ENCODE measurements around the gene ANKIB1.
A peak's percentile ranks its signal among the peaks of the same experiment; 100 is the strongest.
"Not testable (repeated sequence)": the region's sequence is repeated elsewhere in the genome, so short reads cannot be mapped to it uniquely, and the experiment has no call there.

ANKIB1 gene

DNA sequence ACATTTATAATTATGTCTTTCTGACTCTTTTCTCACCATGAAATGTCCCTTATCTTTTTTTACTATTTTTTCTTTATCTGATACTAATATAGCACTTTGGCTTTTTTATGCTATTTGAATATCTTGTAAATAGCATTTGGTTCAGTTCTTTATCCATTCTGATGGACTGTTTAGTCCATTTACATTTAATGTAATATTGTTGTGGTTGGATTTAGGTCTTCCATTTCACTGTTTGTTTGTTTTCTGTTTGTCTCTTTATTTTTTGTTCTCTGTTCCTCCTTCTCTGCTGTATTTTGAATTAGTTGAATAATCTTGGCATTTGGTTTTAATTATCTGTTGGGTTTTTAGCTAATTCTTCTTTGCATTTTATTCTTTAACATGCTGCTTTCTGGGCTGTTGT lies 89.8 kb downstream of the ANKIB1 start:
- no peak for DNase-seq

DNA sequence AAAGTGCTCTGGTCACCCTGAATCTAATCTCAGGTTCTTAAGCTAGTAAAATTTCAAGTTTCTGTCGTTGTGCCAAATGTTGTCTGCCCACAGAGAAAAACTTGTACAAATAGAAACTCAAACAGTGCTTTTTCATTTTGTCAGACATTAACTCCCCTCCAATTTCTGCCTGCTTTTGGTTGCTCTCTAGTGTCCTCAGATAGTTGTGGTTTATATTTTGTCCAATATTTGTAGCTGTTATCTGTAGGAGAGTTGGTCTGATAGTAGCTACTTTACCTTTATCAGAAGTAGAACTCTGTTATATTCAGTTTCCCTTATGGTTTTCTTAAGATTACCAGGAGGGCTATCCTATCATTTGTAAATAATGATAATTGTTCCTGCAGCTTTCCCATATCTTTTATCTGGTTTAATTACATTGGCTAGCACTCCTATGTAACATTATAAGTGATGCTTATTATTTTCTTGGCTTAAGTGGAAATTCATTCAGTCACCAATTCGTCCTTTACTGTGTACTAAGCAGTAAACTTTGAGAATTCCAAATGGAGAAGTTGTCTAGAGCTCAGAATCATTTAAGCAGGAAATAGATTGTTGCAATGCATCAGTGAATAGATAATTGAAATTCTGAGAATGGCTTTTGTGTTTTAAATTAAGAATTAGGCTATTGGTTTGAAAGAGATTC lies 91.0 kb downstream of the ANKIB1 start:
- no peak for DNase-seq

DNA sequence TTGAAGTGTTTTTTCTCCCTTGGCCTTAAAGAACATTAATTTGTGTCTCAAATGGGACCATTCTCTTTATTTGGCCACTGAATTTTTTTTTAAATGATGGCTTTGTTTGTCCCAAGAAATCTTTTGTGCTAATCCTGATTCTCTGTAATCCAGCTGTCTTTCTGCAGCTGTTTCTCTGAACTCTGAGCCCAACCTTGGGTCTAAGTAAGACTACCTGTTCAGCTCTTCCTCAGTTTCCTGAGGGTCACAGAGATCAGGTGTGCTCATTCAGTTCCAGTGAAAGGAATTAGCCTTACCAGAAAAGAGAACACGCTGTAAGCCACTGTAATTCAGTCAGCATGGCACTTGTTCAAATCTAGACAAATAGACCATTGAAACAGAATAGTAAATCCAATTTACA lies 94.2 kb downstream of the ANKIB1 start:
- DNase-seq = no peak

GRCh38 chr7:92343714-92344113 lies 97.9 kb downstream of the ANKIB1 start:
- DNase-seq = peak; percentile 2

DNA sequence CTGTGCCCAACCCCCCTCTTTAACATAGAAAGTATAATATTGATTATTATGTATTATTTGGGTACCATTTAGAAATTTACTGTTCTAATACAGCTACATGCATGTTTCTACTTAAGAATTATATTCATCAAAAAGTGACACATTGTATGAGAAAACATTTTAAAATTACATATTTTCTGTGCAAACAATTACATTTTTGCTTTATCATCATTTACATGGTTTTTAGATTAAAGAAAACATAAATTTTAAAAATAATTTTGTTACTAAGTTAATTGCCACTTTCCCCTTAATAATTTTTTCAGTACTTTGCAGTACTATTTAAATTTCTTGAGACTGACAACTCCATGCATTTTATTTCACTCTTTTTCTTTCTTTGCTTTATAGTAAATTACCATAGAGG lies 106.2 kb downstream of the ANKIB1 start:
- DNase-seq = no peak

DNA sequence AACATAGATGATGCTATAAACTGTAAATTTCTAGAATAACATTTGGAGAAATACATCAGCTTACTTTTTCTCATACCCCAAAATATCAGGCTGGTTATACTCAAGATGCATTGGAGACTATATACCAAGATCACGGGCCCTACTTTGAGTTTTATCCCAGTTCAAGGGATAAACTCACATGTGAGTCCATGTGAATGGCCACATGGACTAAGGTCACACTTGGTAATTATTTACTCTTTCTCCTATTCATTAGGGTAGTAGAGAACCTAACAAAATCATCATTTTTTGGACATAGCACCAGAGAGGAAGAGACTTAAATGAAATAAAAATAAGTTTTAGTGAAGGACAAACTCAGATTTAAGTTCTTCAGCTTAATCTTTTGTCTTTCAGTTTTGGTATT lies 108.4 kb downstream of the ANKIB1 start:
- no peak for DNase-seq

DNA sequence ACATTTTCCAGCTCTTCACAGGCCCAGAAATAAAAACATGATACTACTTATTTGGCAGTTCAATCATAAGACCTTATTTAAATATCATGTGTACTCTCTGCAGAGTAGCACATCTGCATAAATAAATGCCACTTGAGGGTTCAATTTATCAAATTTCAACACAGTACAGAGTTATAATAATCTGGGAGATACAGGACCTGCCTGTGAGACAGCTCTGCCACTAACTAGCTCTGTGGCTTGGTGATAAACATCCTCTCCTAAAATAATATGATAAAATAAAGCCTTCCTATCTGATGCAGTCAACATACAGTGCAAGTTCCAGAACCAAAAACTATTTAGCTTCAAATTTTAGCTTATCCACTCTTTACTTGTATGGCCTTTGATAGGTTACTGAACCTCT lies 110.6 kb downstream of the ANKIB1 start:
- no peak for DNase-seq

- DNase-seq = no peak
Observed at GRCh38 chr7:92357260-92357659, 111.5 kb downstream of the ANKIB1 start.

- DNase-seq = not testable (repeated sequence)
Observed at GRCh38 chr7:92359179-92359578, 113.4 kb downstream of the ANKIB1 start.

- no peak for DNase-seq
Observed at GRCh38 chr7:92359801-92360200, 114.0 kb downstream of the ANKIB1 start.

GRCh38 chr7:92360387-92360786 lies 114.6 kb downstream of the ANKIB1 start:
- DNase-seq = no peak

GRCh38 chr7:92362131-92362530 lies 116.4 kb downstream of the ANKIB1 start:
- no peak for DNase-seq

DNA sequence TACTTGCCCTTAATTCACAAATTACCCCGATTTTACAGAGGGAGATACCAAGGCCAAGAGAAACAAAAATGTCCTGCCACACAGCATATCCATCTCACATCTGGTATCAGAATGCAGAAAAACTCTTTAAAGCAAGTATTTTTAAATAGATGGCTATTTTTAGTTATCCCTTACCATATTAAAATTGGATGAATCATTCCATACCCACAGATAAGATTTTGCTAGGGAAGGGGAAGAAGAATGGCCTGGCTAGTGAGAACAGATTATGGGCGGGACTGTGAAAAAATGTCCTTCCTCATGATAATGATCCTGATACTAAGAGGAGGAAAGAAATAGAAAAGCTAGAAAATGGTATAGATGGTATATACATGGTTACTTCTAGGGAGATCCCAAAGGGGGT lies 121.0 kb downstream of the ANKIB1 start:
- DNase-seq = no peak

- DNase-seq = no peak
Observed at GRCh38 chr7:92368741-92369140, 123.0 kb downstream of the ANKIB1 start.

DNA sequence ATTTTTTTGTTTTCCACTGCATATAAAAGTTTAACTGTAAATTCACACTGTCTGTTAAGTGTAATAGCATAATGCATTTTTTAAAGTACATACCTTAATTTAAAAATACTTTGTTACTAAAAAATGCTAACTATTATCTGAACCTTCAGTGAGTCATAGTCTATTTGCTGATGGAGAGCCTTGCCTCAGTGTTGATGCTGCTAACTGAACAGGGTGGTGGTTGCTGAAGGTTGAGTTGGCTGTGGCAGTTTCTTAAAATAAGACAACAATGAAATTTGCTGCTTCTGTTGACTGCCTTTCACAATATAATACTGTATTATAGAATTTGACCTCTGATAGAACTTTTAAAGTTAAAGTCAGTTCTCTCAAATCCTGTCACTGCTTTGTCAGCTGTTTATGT lies 129.2 kb downstream of the ANKIB1 start:
- DNase-seq = no peak

DNA sequence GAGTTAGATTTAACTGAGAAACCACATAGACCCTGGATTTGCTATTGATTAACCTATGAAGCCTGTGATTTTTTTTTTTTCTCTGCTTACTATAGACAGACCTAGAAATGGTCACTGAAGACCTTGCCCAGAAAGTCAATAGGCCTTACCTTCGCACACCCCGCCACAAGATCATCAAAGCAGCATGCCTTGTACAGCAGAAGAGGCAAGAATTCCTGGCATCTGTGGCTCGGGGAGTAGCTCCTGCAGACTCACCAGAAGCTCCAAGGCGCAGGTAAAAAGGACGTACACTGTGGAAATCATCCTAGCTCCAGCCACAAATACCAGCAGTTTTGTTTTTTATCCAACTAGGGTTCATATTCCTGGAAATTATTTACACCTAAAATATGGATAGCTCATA lies 145.3 kb downstream of the ANKIB1 start:
- no peak for DNase-seq

- DNase-seq = no peak
Observed at GRCh38 chr7:92397542-92397941, 151.8 kb downstream of the ANKIB1 start.

DNA sequence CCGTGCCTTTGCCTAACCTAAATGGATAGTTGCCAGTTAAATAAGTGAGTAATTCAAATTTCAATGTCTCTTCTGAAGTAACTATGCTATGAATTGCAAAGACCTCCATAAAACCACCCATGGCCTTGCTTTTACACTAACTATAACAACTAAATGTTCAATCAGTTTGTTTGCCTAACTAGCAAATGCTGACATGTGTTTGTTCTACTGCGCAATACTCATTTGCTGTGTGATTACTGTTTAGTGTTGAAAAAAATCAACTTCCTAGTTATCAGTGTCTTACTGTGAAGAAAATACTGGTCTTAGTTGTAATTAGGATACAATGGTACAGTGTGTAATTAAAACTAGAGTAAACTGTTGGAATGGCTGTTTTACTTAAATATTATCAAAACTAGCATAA lies 154.2 kb downstream of the ANKIB1 start:
- no peak for DNase-seq

DNA sequence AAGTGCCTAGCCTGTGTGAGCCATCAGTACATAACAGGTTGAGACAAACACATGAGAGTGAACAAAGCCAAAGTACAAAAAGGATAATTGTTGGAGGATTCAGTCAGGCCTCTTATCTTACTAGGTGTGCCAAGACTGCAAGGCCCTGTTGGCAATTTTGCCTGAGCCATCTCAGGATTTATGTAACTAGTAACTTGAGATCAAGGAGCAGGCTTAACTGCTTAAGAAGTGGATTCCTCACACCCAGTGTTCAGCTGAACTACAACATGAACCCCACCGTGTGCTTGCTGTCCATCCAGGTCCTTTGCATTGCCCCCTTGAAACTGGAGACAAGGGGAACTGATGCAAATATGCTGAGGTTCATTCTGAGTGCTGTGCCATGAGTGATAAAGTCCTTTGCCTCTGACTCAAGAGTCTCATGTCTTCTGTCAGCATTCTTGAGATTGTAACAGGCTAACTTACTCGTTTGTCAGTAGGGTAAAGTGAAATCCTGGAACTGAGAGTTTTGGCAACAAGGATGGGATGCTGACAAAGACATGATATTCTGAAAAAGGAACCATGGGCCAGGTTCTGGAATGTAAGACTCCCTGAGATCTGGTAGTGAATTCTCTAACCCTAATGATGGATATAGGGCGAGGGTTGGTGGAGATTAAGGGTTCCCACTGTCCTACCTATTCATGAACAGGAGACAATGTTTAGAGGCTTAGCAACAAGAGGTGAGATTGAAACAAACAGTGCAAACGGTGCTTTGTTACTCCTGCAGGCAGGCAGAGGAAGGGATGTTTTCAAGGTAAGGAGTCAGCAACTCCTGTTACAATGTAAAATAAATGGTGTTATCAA lies 157.4 kb downstream of the ANKIB1 start:
- DNase-seq = no peak

DNA sequence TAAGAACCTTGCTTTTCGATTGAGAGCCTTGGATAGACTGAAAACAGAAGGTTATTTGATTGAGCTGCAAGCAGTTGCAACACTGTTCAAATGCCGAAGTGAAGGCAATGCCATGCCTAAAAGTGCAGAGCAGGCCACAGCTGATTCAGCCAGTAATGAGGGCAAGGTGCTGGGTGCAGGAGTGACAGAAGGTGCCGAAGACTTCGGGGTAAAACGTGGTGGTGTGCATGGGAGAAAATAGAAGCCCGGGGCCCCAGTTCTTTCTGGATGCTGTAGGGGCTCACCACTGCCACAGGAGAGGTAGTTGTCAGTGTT lies 157.9 kb downstream of the ANKIB1 start:
- DNase-seq = no peak

GRCh38 chr7:92404170-92404614 lies 158.4 kb downstream of the ANKIB1 start:
- no peak for DNase-seq

DNA sequence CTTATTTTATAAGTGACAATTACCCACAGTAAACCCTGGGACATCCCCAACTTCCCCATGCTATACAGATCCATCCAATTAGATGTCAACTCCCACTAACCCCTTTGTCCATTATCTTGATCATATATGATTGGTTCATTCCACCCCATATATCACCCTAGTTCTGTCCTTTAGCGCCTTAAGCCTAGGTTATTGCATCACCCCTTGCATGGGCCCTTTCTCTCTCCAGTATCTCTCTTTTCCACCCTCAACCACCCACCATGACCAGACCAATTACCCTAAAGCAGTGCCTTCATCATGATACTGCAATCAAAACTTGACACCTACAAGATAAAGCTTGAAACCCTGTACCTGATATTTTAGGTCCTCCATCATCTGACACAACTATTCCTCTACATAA lies 163.6 kb downstream of the ANKIB1 start:
- no peak for DNase-seq

DNA sequence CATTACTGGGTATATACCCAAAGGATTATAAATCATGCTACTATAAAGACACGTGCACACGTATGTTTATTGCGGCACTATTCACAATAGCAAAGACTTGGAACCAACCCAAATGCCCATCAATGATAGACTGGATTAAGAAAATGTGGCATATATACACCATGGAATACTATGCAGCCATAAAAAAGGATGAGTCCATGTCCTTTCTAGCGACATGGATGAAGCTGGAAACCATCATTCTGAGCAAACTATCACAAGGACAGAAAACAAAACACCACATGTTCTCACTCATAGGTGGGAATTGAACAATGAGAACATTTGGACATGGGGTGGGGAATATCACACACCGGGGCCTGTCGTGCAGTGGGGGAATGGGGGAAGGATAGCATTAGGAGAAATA lies 164.4 kb downstream of the ANKIB1 start:
- not testable (repeated sequence) for DNase-seq

DNA sequence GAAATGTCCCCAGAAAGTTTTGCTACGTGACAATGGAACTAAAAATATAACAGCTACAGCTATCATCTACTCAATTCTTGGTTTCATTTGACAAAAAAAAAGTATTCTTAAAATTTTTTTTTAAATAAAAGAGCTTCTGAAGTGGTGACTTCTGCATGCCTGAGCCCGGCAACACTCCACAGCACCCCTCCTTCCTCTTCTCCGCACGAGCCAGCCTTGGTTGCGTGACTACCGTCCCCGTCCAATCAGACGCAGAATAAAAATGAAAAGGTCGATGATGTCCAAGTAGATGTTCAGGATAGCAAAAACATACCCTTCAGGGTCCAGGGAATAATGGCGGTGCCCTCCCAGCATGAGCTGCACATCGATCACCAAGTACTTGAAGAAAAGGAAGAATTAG lies 167.0 kb downstream of the ANKIB1 start:
- DNase-seq = no peak

DNA sequence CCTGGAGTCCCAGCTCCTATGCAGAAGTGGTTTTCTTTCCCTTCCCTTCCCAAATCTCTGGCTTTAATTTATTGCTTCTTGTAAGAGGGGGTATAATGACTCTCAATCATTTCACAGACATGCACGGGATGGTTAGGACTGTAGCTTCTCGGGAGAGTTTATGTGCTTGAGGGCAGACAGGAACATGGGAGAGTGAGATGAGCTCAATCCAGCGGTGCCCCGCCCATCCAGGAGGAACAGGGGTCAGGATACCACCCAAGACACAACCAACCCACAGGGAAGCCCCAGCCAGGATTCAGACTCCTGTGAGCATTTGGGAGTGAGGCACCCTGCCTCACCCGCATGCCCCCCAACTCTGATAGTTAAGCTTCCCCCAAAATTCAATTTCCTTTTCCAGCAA lies 167.8 kb downstream of the ANKIB1 start:
- no peak for DNase-seq

Measured in amniotic stem cell (primary cell).